ENCODE measurements around the gene EYS. TPM values are rescaled to one million over a fixed set of nuclear protein-coding genes. Genes with fewer than 3 reads are reported as not detected.
A peak's percentile ranks its signal among the peaks of the same experiment; 100 is the strongest.

Gene EYS
- total and polyA plus RNA-seq, 2 of the 13 experiments (the other 11 are each of a cell fraction or from before 2014, with no cell fraction given), result 0.04 to 0.07 TPM

DNA sequence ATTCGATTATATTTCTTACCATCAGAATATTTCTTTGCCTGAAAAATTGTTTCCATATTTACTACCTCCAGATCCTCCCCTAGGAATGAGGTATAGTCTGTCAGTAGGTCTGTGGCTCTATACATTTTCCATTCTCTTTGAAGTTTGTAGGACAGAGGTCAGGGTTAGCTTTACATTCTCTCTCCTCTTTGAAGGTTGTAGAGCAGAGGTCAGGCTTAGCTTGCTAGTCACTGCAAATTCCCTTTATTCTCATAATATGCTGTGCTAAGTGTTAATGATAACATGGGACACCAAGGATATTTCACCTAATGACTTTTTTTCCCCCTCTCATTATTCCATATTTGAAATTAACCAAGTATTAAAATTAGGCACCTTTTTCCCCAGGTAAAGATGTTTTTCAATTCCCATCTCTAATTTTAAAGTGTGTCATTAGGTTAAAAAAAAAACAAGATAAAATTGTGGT lies 1660.2 kb downstream of the EYS start (continued):
- TF ChIP-seq NCOR1 (IDR thresholded peaks at IDR 0.05; ENCODE audit: borderline replicate concordance, low read length) (peak; percentile 93; the same call in 1 of the 2 replicates), ZSCAN29 (CRISPR knock-in tag; conservative IDR thresholded peaks at IDR 0.05) (no peak), ZNF136 (CRISPR knock-in tag; IDR thresholded peaks at IDR 0.05; ENCODE audit: low read depth) (no peak), ZNF17 (CRISPR knock-in tag; IDR thresholded peaks at IDR 0.05) (no peak), ZNF547 (CRISPR knock-in tag; IDR thresholded peaks at IDR 0.05) (no peak), SIX1 (CRISPR knock-in tag; IDR thresholded peaks at IDR 0.05; ENCODE audit: borderline replicate concordance) (peak; percentile 63; the same call in 1 of the 2 replicates), YEATS4 (CRISPR knock-in tag; IDR thresholded peaks at IDR 0.05; ENCODE audit: borderline replicate concordance) (peak; percentile 37; the same call in 1 of the 2 replicates), PHF21A (CRISPR knock-in tag; IDR thresholded peaks at IDR 0.05) (peak; percentile 58; the same call in 1 of the 2 replicates), SMYD3 (CRISPR knock-in tag; IDR thresholded peaks at IDR 0.05) (peak; percentile 54; the same call in 1 of the 2 replicates), KAT8 (CRISPR knock-in tag; IDR thresholded peaks at IDR 0.05) (0 out of 2 replicates have a peak, but pooled peaks have one; percentile 53), ZNF331 (CRISPR knock-in tag; IDR thresholded peaks at IDR 0.05) (peak; percentile 72; the same call in 1 of the 2 replicates), ZNF570 (CRISPR knock-in tag; IDR thresholded peaks at IDR 0.05; ENCODE audit: borderline replicate concordance) (no peak), ZNF263 (CRISPR knock-in tag; IDR thresholded peaks at IDR 0.05) (no peak), NR2F2 (IDR thresholded peaks at IDR 0.05; ENCODE audit: borderline replicate concordance, low read depth) (peak; percentile 99), DNMT3B (CRISPR knock-in tag; conservative IDR thresholded peaks at IDR 0.05) (no peak), ZNF766 (CRISPR knock-in tag; IDR thresholded peaks at IDR 0.05; ENCODE audit: borderline replicate concordance) (no peak)
- TF ChIP-seq, protein P1, sequence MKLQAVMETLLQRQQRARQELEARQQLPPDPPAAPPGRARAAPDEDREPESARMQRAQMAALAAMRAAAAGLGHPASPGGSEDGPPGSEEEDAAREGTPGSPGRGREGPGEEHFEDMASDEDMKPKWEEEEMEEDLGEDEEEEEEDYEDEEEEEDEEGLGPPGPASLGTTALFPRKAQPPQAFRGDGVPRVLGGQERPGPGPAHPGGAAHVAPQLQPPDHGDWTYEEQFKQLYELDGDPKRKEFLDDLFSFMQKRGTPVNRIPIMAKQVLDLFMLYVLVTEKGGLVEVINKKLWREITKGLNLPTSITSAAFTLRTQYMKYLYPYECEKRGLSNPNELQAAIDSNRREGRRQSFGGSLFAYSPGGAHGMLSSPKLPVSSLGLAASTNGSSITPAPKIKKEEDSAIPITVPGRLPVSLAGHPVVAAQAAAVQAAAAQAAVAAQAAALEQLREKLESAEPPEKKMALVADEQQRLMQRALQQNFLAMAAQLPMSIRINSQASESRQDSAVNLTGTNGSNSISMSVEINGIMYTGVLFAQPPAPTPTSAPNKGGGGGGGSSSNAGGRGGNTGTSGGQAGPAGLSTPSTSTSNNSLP (IDR thresholded peaks at IDR 0.05; ENCODE audit: low read depth, low read length), result peak; percentile 56; the same call in 1 of the 2 replicates
- TF ChIP-seq, protein P2, sequence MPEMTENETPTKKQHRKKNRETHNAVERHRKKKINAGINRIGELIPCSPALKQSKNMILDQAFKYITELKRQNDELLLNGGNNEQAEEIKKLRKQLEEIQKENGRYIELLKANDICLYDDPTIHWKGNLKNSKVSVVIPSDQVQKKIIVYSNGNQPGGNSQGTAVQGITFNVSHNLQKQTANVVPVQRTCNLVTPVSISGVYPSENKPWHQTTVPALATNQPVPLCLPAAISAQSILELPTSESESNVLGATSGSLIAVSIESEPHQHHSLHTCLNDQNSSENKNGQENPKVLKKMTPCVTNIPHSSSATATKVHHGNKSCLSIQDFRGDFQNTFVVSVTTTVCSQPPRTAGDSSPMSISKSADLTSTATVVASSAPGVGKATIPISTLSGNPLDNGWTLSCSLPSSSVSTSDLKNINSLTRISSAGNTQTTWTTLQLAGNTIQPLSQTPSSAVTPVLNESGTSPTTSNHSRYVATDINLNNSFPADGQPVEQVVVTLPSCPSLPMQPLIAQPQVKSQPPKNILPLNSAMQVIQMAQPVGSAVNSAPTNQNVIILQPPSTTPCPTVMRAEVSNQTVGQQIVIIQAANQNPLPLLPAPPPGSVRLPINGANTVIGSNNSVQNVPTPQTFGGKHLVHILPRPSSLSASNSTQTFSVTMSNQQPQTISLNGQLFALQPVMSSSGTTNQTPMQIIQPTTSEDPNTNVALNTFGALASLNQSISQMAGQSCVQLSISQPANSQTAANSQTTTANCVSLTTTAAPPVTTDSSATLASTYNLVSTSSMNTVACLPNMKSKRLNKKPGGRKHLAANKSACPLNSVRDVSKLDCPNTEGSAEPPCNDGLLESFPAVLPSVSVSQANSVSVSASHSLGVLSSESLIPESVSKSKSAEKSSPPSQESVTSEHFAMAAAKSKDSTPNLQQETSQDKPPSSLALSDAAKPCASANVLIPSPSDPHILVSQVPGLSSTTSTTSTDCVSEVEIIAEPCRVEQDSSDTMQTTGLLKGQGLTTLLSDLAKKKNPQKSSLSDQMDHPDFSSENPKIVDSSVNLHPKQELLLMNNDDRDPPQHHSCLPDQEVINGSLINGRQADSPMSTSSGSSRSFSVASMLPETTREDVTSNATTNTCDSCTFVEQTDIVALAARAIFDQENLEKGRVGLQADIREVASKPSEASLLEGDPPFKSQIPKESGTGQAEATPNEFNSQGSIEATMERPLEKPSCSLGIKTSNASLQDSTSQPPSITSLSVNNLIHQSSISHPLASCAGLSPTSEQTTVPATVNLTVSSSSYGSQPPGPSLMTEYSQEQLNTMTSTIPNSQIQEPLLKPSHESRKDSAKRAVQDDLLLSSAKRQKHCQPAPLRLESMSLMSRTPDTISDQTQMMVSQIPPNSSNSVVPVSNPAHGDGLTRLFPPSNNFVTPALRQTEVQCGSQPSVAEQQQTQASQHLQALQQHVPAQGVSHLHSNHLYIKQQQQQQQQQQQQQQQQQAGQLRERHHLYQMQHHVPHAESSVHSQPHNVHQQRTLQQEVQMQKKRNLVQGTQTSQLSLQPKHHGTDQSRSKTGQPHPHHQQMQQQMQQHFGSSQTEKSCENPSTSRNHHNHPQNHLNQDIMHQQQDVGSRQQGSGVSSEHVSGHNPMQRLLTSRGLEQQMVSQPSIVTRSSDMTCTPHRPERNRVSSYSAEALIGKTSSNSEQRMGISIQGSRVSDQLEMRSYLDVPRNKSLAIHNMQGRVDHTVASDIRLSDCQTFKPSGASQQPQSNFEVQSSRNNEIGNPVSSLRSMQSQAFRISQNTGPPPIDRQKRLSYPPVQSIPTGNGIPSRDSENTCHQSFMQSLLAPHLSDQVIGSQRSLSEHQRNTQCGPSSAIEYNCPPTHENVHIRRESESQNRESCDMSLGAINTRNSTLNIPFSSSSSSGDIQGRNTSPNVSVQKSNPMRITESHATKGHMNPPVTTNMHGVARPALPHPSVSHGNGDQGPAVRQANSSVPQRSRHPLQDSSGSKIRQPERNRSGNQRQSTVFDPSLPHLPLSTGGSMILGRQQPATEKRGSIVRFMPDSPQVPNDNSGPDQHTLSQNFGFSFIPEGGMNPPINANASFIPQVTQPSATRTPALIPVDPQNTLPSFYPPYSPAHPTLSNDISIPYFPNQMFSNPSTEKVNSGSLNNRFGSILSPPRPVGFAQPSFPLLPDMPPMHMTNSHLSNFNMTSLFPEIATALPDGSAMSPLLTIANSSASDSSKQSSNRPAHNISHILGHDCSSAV (CRISPR knock-in tag; IDR thresholded peaks at IDR 0.05; ENCODE audit: borderline replicate concordance), result no peak
- TF ChIP-seq, protein P3, sequence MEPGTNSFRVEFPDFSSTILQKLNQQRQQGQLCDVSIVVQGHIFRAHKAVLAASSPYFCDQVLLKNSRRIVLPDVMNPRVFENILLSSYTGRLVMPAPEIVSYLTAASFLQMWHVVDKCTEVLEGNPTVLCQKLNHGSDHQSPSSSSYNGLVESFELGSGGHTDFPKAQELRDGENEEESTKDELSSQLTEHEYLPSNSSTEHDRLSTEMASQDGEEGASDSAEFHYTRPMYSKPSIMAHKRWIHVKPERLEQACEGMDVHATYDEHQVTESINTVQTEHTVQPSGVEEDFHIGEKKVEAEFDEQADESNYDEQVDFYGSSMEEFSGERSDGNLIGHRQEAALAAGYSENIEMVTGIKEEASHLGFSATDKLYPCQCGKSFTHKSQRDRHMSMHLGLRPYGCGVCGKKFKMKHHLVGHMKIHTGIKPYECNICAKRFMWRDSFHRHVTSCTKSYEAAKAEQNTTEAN (CRISPR knock-in tag; conservative IDR thresholded peaks at IDR 0.05), result 0 out of 2 replicates have a peak, but pooled peaks have one; percentile 72

Data from HepG2 (cell line).